Measurements from ENCODE around the gene LSR.

The LSR gene

DNA sequence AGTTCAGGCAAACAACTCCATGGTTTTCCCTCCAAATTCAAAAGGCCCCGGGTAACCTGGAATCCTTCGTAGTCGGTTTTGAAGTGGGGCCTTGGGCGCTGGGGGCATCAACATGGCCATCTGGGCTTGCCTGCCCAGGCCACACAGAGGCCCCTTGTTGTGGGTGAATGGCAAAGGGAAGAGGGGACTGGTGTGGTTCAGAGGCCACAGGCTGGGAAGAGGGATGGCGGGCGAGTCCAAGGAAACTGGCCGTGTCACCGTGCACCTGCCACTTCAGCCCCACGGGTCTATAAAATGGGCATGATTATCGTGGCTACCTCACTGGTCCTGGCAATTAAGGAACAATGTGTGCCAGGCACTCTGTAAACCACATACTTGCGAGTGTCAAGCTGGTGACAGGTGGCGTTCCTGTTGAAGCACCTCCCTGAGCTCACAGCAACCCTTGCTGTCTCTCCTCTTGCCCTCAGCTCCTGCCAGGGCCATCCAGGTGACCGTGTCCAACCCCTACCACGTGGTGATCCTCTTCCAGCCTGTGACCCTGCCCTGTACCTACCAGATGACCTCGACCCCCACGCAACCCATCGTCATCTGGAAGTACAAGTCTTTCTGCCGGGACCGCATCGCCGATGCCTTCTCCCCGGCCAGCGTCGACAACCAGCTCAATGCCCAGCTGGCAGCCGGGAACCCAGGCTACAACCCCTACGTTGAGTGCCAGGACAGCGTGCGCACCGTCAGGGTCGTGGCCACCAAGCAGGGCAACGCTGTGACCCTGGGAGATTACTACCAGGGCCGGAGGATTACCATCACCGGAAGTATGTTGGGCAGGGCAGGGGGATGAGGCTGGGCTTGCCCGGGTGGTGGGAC, 1.3 kb downstream of the LSR start:
- H3K4me3 ChIP-seq (ENCODE audit: low read length in 2 of 2): no peak overlapping the region
- no peak overlapping the region for H3K9ac ChIP-seq (ENCODE audit: low read length in 2 of 2)
- no peak overlapping the region for H3K27ac ChIP-seq (ENCODE audit: low read length)
- H3K9me3 ChIP-seq (ENCODE audit: control insufficient read depth in 2 of 2, low read length in 2 of 2): no peaks in the 10 kb centered on the region
- H3K36me3 ChIP-seq (ENCODE audit: control insufficient read depth in 2 of 2, insufficient read depth in 2 of 2, low read length in 2 of 2): no peaks in the 10 kb centered on the region
- peaks cover 7% of the 10 kb centered on the region for H3K4me1 ChIP-seq (ENCODE audit: control insufficient read depth, insufficient read depth, low read length)
- H3K27me3 ChIP-seq (ENCODE audit: control insufficient read depth in 1 of 2, insufficient read depth in 2 of 2, low read length in 2 of 2): peaks cover 26 to 29% of the 10 kb centered on the region in 2 donors

DNA sequence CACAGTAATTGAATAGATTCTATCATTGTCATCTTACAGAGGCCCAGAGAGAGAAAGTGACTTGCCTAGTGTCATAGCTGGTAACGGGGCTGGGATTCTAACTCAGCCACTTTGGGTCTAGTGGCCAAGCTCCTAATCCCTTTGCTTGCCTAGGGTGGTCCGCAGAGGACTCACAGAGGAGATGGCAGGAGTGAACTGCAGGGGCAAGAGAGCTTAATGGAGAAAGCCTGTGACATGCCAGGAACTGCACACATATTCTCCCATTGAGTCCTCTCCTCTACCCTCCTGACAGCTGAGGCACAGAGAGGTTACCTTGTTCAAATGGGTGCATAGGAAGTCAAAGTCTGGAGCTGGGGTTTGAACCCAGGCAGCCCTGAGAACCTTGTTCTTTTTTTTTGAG, 2.7 kb downstream of the LSR start:
- Histone ChIP-seq H3K9ac (ENCODE audit: low read length in 2 of 2) (no peak overlapping the region), H3K27ac (ENCODE audit: low read length) (no peak overlapping the region), H3K36me3 (ENCODE audit: control insufficient read depth in 2 of 2, insufficient read depth in 2 of 2, low read length in 2 of 2) (no peaks in the 10 kb centered on the region), H3K4me3 (ENCODE audit: low read length in 2 of 2) (no peak overlapping the region), H3K27me3 (ENCODE audit: control insufficient read depth in 1 of 2, insufficient read depth in 2 of 2, low read length in 2 of 2) (peaks cover 29 to 30% of the 10 kb centered on the region in 2 donors), H3K4me1 (ENCODE audit: control insufficient read depth, insufficient read depth, low read length) (peaks cover 7% of the 10 kb centered on the region), H3K9me3 (ENCODE audit: control insufficient read depth in 2 of 2, low read length in 2 of 2) (no peaks in the 10 kb centered on the region)

DNA sequence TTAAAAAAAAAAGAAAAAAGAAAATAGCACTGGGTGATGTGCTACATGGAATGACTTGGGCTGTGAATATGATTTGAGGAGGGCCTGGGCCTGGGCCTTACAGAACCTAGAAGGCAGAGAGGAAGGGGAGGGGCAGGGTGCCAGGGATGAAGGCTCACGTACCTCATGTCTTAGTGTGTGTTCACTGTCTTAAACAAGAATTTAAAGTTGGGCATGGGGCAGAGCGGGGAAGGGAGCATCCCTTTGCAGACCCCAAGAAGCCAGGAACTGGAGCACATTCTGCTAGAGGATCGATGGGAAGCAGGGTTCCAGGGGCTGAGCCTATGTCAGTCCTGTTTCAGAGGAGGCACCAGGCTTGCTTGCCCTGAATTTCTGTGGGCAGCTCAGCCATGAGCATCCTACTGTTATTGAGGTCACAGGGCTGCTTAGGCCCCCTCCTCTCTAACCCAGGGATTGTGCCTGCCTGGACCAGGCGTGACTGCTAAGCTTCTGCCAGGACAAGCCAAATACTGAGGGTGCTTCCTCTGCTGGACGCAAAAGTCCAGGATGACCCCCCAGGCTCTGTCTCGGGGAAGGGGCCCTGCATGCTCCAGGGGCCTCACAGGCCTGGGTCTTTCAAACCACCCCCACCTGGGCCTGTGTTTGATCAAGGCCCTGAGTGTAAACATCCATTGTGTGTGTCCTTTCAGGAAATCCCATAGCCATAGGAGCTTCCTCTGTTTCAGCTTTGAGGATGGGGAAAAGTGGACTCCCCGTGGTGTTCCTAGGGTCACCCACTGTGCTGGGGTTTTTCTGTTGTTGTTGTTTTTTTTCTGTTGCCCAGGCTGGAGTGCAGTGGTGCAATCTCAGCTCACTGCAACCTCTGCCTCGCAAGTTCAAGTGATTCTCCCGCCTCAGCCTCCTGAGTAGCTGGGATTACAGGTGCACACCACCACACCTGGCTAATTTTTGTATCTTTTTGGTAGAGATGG, 4.8 kb downstream of the LSR start:
- no peak overlapping the region for H3K4me3 ChIP-seq (ENCODE audit: low read length in 2 of 2)
- H3K36me3 ChIP-seq (ENCODE audit: control insufficient read depth in 2 of 2, insufficient read depth in 2 of 2, low read length in 2 of 2): no peaks in the 10 kb centered on the region
- peaks cover 3% of the 10 kb centered on the region for H3K4me1 ChIP-seq (ENCODE audit: control insufficient read depth, insufficient read depth, low read length)
- no peak overlapping the region for H3K9ac ChIP-seq (ENCODE audit: low read length in 2 of 2)
- H3K27ac ChIP-seq (ENCODE audit: low read length): no peak overlapping the region
- no peaks in the 10 kb centered on the region for H3K9me3 ChIP-seq (ENCODE audit: control insufficient read depth in 2 of 2, low read length in 2 of 2)
- peaks cover 22 to 37% of the 10 kb centered on the region in 2 donors for H3K27me3 ChIP-seq (ENCODE audit: control insufficient read depth in 1 of 2, insufficient read depth in 2 of 2, low read length in 2 of 2)

DNA sequence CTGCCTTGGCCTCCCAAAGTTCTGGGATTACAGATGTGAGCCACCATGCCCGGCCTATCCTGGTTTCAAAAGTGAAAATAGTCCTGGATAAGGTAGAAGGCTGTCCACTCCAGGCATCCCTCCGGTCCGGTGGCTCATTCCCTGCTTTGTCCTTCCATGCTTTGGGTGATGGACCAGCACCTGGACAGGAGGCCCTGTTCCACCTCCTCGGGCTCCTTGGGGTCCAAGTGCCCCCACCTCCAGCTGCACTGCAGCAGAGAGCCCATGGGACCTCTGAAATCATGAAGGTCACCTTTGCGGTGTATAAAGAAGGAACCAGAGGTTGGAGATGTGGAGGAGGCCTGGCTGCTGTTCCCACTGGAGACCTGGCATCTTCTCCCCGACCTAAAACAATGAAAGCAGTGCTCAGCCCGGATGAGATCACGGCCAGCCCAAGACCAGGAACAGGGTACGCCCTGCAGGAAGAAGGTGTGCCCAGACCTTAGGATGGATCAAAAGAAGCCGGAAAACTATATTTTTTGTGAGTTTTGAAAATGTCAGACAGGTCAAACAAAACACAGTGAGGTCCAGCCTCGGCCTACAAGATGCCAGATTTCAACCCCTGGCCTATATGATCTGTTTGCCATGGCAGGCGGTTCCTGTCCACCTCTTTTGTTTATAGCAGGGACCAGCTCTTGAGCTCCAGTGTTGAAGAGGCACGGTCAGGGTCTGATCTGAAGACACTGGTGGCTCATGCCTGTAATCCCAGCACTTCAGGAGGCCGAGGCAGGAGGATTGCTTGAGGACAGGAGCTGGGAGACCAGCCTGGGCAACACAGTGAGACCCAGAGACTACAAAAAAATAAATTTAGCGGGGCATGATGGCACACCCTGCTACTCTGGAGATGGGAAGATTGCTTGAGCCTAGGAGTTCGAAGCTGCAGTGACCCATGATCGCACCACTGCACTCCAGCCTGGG, 5.8 kb downstream of the LSR start:
- H3K4me3 ChIP-seq (ENCODE audit: low read length in 2 of 2): no peak overlapping the region
- no peaks in the 10 kb centered on the region for H3K4me1 ChIP-seq (ENCODE audit: control insufficient read depth, insufficient read depth, low read length)
- H3K36me3 ChIP-seq (ENCODE audit: control insufficient read depth in 2 of 2, insufficient read depth in 2 of 2, low read length in 2 of 2): no peaks in the 10 kb centered on the region
- no peaks in the 10 kb centered on the region for H3K9me3 ChIP-seq (ENCODE audit: control insufficient read depth in 2 of 2, low read length in 2 of 2)
- no peak overlapping the region for H3K9ac ChIP-seq (ENCODE audit: low read length in 2 of 2)
- H3K27ac ChIP-seq (ENCODE audit: low read length): no peak overlapping the region
- peaks cover 17 to 33% of the 10 kb centered on the region in 2 donors for H3K27me3 ChIP-seq (ENCODE audit: control insufficient read depth in 1 of 2, insufficient read depth in 2 of 2, low read length in 2 of 2)

DNA sequence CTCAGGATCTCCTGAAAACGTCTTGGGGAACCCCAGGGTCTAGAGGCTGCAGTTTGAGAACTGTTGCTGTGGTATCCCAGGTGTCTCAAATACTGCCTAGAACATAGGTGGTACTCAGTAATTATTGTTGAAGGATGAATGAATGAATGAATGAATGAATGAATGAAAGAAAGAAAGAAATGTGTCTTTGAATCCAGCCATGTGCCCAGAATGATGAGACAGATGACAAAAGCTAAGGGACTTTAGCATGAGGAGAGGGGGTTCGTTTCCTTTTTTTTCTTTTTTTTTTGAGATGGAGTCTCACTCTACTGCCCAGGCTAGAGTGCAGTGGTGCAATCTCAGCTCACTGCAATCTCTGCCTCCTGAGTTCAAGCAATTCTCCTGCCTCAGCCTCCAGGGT, 7.8 kb downstream of the LSR start:
- Histone ChIP-seq H3K27ac (ENCODE audit: low read length) (no peak overlapping the region), H3K36me3 (ENCODE audit: control insufficient read depth in 2 of 2, insufficient read depth in 2 of 2, low read length in 2 of 2) (no peaks in the 10 kb centered on the region), H3K9me3 (ENCODE audit: control insufficient read depth in 2 of 2, low read length in 2 of 2) (no peaks in the 10 kb centered on the region), H3K4me3 (ENCODE audit: low read length in 2 of 2) (no peak overlapping the region), H3K9ac (ENCODE audit: low read length in 2 of 2) (no peak overlapping the region), H3K4me1 (ENCODE audit: control insufficient read depth, insufficient read depth, low read length) (no peaks in the 10 kb centered on the region), H3K27me3 (ENCODE audit: control insufficient read depth in 1 of 2, insufficient read depth in 2 of 2, low read length in 2 of 2) (peaks cover 10 to 30% of the 10 kb centered on the region in 2 donors)

DNA sequence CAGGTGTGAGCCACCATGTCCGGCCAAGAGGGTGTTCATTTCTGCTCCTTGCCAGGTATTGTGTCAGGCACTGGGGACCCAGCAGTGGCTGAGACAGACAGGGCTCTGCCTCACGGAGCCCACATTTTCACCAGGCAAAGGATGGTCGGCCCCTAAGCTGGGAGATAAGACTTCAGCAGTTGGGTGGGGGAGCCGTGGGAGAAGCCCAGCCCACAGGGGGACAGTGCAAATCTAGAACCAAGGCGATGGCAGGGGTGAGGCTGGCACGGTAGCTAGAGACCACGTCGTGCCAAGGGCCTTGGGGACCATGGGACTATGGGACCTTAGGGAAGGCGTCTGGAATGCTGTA, 8.3 kb downstream of the LSR start:
- Histone ChIP-seq H3K4me3 (ENCODE audit: low read length in 2 of 2) (no peak overlapping the region), H3K9ac (ENCODE audit: low read length in 2 of 2) (no peak overlapping the region), H3K27me3 (ENCODE audit: control insufficient read depth in 1 of 2, insufficient read depth in 2 of 2, low read length in 2 of 2) (peaks cover 10 to 30% of the 10 kb centered on the region in 2 donors), H3K4me1 (ENCODE audit: control insufficient read depth, insufficient read depth, low read length) (no peaks in the 10 kb centered on the region), H3K9me3 (ENCODE audit: control insufficient read depth in 2 of 2, low read length in 2 of 2) (no peaks in the 10 kb centered on the region), H3K36me3 (ENCODE audit: control insufficient read depth in 2 of 2, insufficient read depth in 2 of 2, low read length in 2 of 2) (no peaks in the 10 kb centered on the region), H3K27ac (ENCODE audit: low read length) (no peak overlapping the region)

DNA sequence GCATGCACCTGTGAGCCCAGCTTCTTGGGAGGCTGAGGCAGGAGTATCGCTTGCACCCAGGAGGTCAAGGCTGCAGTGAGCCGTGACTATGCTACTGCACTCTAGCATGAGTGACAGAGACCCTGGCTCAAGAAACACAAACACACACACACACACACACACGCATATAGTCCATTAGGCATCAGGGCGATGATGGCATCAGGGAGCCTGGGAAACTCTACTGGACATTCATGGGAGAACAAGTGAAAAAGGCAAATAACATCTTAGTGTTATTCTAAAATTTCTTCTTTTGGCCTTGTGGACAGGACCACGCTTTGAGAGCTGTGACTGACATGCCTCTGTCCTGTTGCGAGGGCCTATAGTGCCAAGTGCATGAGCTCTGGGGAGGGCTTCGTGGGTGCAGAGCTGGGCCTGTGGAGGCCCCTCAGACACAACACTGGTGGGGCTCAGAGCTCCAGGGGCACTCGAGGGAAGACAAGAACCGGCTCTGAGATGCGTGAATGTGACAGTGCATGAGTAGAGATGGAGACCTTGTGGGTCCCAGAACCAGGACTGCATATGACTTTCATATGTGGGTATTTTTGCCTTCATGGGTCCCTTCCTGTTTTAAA, 12.0 kb downstream of the LSR start:
- Histone ChIP-seq H3K4me1 (ENCODE audit: control insufficient read depth, insufficient read depth, low read length) (peaks cover 7% of the 10 kb centered on the region), H3K9ac (ENCODE audit: low read length in 2 of 2) (no peak overlapping the region), H3K36me3 (ENCODE audit: control insufficient read depth in 2 of 2, insufficient read depth in 2 of 2, low read length in 2 of 2) (no peaks in the 10 kb centered on the region), H3K27me3 (ENCODE audit: control insufficient read depth in 1 of 2, insufficient read depth in 2 of 2, low read length in 2 of 2) (peaks cover 7 to 19% of the 10 kb centered on the region in 2 donors), H3K9me3 (ENCODE audit: control insufficient read depth in 2 of 2, low read length in 2 of 2) (no peaks in the 10 kb centered on the region), H3K27ac (ENCODE audit: low read length) (no peak overlapping the region), H3K4me3 (ENCODE audit: low read length in 2 of 2) (no peak overlapping the region)

DNA sequence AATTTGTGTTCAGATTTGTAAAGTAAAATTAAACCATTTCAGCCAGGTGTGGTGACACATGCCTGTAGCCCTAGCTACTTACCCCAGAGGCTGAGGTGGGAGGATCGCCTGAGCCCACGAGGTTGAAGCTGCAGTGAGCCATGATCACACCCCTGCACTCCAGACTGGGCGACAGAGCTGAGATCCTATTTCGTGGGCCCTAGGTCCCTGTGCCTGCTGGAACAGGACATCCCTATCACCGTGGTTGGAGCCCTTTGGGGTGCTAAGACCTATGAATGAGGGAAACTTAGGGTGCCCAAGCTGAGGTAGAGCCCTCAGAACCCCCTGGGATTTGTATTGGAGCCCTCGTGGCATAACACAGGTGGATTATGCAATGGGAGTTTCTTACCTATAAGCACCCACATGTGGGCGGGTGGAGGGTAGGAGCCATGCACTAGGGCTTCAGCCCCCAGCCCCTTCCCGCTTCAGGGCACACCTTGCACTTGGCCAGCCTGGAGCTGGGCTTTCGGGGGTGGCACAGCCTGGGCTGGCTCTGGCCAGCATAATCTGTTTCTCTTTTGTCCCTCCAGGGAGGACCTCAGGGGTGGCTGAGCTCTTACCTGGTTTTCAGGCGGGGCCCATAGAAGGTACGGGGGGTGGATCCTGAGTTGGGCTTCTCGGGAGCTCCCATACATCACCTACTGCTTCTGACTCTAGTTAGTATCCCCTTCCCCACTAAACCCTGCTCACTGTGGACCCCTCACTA, 12.7 kb downstream of the LSR start:
- H3K4me1 ChIP-seq (ENCODE audit: control insufficient read depth, insufficient read depth, low read length): peaks cover 14% of the 10 kb centered on the region
- peaks cover 7 to 16% of the 10 kb centered on the region in 2 donors for H3K27me3 ChIP-seq (ENCODE audit: control insufficient read depth in 1 of 2, insufficient read depth in 2 of 2, low read length in 2 of 2)
- H3K9ac ChIP-seq (ENCODE audit: low read length in 2 of 2): no peak overlapping the region
- no peak overlapping the region for H3K4me3 ChIP-seq (ENCODE audit: low read length in 2 of 2)
- H3K27ac ChIP-seq (ENCODE audit: low read length): no peak overlapping the region
- H3K36me3 ChIP-seq (ENCODE audit: control insufficient read depth in 2 of 2, insufficient read depth in 2 of 2, low read length in 2 of 2): no peaks in the 10 kb centered on the region
- no peaks in the 10 kb centered on the region for H3K9me3 ChIP-seq (ENCODE audit: control insufficient read depth in 2 of 2, low read length in 2 of 2)

DNA sequence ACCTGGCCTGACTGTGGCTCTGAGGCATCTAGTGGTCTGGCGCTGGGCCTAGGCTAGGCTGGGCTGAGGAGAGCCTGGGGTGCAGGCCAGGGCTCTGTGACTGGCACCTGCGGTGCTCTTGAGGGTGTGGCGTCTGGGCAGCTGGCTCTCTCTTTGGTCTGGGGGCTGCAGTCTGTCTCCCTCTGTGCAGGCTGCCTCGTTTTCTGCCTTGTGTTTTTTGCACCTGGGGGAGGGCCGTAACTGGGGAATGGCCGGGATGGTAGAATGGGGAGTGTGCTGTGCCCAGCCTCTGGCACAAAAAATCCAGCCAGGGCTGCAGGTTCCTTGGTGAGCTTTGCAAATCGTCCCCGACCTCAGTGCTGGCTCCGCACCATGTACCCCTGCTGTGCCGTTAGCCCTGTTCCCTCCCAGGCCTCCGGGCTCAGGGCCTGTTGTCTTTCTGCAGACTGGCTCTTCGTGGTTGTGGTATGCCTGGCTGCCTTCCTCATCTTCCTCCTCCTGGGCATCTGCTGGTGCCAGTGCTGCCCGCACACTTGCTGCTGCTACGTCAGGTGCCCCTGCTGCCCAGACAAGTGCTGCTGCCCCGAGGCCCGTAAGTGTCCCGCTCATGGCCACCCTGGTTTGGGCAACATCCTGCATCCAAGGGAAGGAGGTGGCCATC, 13.4 kb downstream of the LSR start:
- Histone ChIP-seq H3K27me3 (ENCODE audit: control insufficient read depth in 1 of 2, insufficient read depth in 2 of 2, low read length in 2 of 2) (peaks cover 7 to 13% of the 10 kb centered on the region in 2 donors), H3K4me3 (ENCODE audit: low read length in 2 of 2) (no peak overlapping the region), H3K4me1 (ENCODE audit: control insufficient read depth, insufficient read depth, low read length) (peaks cover 21% of the 10 kb centered on the region), H3K9me3 (ENCODE audit: control insufficient read depth in 2 of 2, low read length in 2 of 2) (no peaks in the 10 kb centered on the region), H3K36me3 (ENCODE audit: control insufficient read depth in 2 of 2, insufficient read depth in 2 of 2, low read length in 2 of 2) (no peaks in the 10 kb centered on the region), H3K27ac (ENCODE audit: low read length) (no peak overlapping the region), H3K9ac (ENCODE audit: low read length in 2 of 2) (no peak overlapping the region)

Measured in stomach smooth muscle (tissue), 2 donors.